ENCODE results near the gene NEUROD2. TPM values are rescaled to one million over a fixed set of nuclear protein-coding genes. Genes with fewer than 3 reads are reported as not detected.

Gene NEUROD2
- polyA plus RNA-seq, 2 of the 4 experiments (the other 2 are of a cell fraction), result not detected

DNA sequence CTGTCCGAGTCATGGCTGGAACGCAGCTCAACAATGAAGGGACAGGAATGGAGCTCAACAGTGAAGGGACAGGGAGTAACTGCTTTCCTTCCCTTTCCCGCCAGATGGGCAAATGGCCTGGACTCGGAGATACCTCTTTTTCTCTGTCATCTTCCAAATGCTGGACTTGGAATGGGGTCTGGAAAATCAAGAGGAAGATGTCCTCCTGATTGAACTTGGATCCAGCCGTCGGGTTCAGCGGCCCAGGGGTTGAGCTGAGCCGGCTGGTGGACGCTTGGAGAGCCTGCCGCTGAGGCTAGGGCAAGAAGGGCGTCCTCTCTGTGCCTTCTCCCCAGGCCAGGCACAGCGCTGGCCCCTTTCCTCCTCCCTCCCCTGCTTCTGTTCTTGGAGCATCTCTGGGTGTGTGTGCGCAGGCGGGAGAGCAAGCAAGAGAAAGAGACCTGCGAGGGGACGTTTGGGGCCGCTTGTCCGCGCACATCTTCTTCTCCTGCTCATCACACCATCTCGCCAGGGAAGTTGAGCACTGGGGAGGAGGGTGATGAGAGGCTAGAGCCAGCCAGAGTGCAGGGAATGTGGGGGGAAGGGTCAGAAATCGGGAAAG, 6.6 kb downstream of the NEUROD2 start:
- DNase-seq (ENCODE audit: low read depth in 1 of 2, low spot score in 1 of 2), result no peak
- no peak for FAIRE-seq
- WGBS (ENCODE audit: missing lambda C conversion rate), result 37% methylated on average over 21 of the region's 21 CpGs
- no peak for TF ChIP-seq ZC3H11A (IDR thresholded peaks at IDR 0.05)
- TF ChIP-seq HEYL (CRISPR knock-in tag; IDR thresholded peaks at IDR 0.05), result no peak
- no peak for TF ChIP-seq TP53 (CRISPR knock-in tag; IDR thresholded peaks at IDR 0.05)
- TF ChIP-seq NR3C1 (IDR thresholded peaks at IDR 0.05), result no peak
- no peak for TF ChIP-seq FOXS1 (CRISPR knock-in tag; IDR thresholded peaks at IDR 0.05)
- TF ChIP-seq, protein P1, sequence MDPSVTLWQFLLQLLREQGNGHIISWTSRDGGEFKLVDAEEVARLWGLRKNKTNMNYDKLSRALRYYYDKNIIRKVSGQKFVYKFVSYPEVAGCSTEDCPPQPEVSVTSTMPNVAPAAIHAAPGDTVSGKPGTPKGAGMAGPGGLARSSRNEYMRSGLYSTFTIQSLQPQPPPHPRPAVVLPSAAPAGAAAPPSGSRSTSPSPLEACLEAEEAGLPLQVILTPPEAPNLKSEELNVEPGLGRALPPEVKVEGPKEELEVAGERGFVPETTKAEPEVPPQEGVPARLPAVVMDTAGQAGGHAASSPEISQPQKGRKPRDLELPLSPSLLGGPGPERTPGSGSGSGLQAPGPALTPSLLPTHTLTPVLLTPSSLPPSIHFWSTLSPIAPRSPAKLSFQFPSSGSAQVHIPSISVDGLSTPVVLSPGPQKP (IDR thresholded peaks at IDR 0.05; ENCODE audit: low read depth, low read length), result no peak
- TF ChIP-seq, protein P2, sequence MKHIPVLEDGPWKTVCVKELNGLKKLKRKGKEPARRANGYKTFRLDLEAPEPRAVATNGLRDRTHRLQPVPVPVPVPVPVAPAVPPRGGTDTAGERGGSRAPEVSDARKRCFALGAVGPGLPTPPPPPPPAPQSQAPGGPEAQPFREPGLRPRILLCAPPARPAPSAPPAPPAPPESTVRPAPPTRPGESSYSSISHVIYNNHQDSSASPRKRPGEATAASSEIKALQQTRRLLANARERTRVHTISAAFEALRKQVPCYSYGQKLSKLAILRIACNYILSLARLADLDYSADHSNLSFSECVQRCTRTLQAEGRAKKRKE (CRISPR knock-in tag; IDR thresholded peaks at IDR 0.05; ENCODE audit: low read depth), result no peak
- TF ChIP-seq EP300 (IDR thresholded peaks at IDR 0.05), result no peak
- TF ChIP-seq, protein P3, sequence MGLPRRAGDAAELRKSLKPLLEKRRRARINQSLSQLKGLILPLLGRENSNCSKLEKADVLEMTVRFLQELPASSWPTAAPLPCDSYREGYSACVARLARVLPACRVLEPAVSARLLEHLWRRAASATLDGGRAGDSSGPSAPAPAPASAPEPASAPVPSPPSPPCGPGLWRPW (IDR thresholded peaks at IDR 0.05), result no peak
- no peak for TF ChIP-seq HOXB13 (CRISPR knock-in tag; IDR thresholded peaks at IDR 0.05; ENCODE audit: low read depth)
- TF ChIP-seq POLR2AphosphoS2 (conservative IDR thresholded peaks at IDR 0.05; ENCODE audit: low read length), result no peak
- TF ChIP-seq CEBPB (IDR thresholded peaks at IDR 0.05), result no peak
- TF ChIP-seq, protein P4, sequence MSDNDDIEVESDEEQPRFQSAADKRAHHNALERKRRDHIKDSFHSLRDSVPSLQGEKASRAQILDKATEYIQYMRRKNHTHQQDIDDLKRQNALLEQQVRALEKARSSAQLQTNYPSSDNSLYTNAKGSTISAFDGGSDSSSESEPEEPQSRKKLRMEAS (IDR thresholded peaks at IDR 0.05), result no peak
- no peak for TF ChIP-seq SREBF2 (IDR thresholded peaks at IDR 0.05)
- no peak for TF ChIP-seq KDM5A (IDR thresholded peaks at IDR 0.05)
- no peak for TF ChIP-seq CHD2 (IDR thresholded peaks at IDR 0.05; ENCODE audit: low read length, partially characterized antibody)
- TF ChIP-seq ZFP36 (IDR thresholded peaks at IDR 0.05; ENCODE audit: borderline replicate concordance, partially characterized antibody), result no peak
- TF ChIP-seq, protein P5, sequence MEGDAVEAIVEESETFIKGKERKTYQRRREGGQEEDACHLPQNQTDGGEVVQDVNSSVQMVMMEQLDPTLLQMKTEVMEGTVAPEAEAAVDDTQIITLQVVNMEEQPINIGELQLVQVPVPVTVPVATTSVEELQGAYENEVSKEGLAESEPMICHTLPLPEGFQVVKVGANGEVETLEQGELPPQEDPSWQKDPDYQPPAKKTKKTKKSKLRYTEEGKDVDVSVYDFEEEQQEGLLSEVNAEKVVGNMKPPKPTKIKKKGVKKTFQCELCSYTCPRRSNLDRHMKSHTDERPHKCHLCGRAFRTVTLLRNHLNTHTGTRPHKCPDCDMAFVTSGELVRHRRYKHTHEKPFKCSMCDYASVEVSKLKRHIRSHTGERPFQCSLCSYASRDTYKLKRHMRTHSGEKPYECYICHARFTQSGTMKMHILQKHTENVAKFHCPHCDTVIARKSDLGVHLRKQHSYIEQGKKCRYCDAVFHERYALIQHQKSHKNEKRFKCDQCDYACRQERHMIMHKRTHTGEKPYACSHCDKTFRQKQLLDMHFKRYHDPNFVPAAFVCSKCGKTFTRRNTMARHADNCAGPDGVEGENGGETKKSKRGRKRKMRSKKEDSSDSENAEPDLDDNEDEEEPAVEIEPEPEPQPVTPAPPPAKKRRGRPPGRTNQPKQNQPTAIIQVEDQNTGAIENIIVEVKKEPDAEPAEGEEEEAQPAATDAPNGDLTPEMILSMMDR (IDR thresholded peaks at IDR 0.05), result no peak
- TF ChIP-seq TFCP2L1 (CRISPR knock-in tag; IDR thresholded peaks at IDR 0.05), result no peak
- no peak for ATAC-seq
- no peak overlapping the region for H3K27ac ChIP-seq
- ChIA-PET POLR2A (no interaction called here), CTCF (interaction anchor here (0.6 to 58.8 kb wide), 6 partner anchors 20 to 394 kb away, joined by 3 to 1581 read pairs (median 3); partner anchors contain the start of genes PPP1R1B and STARD3)
- H3K9me3 ChIP-seq, result no peaks in the 10 kb centered on the region
- no peak overlapping the region for H3K4me3 ChIP-seq
- no peak overlapping the region for H3K4me2 ChIP-seq
- H3K4me1 ChIP-seq, result peaks cover 33% of the 10 kb centered on the region

DNA sequence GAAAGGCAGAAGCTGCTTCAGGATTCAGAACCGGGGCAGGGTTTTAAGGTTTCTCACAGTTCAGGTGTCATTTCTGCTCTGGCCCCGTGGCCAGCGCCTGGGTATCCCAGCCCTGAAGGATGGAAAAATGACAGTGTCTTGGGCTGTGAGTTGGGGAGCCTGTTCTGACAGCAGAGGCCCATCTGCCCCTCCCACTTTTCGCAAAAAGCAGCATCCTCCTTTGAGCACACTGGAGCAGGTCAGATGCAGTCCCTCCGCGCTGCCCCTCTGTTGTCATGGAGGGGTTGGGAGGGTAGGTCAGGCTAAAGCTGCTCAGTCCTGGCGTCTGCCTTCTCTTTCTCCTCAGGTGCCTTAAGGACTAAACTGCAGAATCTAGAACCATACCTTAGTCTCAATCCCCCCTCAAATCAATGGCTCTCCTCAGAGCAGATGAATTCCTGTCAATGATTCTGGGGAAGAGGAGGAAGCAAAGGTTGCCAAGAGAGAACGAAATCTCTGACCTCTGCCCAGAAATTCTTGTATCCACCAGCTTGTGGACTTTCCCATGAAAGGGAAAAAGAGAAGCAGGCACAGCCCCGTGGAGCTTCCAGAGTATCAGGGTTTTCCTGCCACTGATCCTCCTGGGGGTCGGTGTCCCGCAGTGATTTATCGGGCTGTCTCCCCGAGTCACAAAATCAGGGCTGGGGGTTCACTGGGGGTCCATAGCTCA, 7.3 kb downstream of the NEUROD2 start:
- FAIRE-seq, result no peak
- no peak for TF ChIP-seq ZC3H11A (IDR thresholded peaks at IDR 0.05)
- POLR2A ChIA-PET, result interaction anchor here (1.1 kb wide), 1 partner anchor 27 kb away, joined by 4 read pairs; no protein-coding TSS in a partner anchor
- H3K4me1 ChIP-seq, result peaks cover 26% of the 10 kb centered on the region
- no peaks in the 10 kb centered on the region for H3K9me3 ChIP-seq
- H3K27ac ChIP-seq, result no peak overlapping the region
- 24% methylated on average over 13 of the region's 13 CpGs for WGBS (ENCODE audit: missing lambda C conversion rate)
- no peak overlapping the region for H3K4me3 ChIP-seq
- peak in 1 of 2 experiments; percentile 4; a peak in 2 of 6 replicates for ATAC-seq
- no peak overlapping the region for H3K4me2 ChIP-seq
- DNase-seq (ENCODE audit: low read depth in 1 of 2, low spot score in 1 of 2), result no peak
- CTCF ChIA-PET, result interaction anchor here (0.6 to 58.8 kb wide), 7 partner anchors 20 to 394 kb away, joined by 3 to 1581 read pairs (median 3); partner anchors contain the start of genes PPP1R1B and STARD3
